Measurements from ENCODE around the gene SRPK2. TPM values are rescaled to one million over a fixed set of nuclear protein-coding genes. Genes with fewer than 3 reads are reported as not detected.

The SRPK2 gene
- total RNA-seq, 1 experiment from 2014 or later: 21.6 TPM

DNA sequence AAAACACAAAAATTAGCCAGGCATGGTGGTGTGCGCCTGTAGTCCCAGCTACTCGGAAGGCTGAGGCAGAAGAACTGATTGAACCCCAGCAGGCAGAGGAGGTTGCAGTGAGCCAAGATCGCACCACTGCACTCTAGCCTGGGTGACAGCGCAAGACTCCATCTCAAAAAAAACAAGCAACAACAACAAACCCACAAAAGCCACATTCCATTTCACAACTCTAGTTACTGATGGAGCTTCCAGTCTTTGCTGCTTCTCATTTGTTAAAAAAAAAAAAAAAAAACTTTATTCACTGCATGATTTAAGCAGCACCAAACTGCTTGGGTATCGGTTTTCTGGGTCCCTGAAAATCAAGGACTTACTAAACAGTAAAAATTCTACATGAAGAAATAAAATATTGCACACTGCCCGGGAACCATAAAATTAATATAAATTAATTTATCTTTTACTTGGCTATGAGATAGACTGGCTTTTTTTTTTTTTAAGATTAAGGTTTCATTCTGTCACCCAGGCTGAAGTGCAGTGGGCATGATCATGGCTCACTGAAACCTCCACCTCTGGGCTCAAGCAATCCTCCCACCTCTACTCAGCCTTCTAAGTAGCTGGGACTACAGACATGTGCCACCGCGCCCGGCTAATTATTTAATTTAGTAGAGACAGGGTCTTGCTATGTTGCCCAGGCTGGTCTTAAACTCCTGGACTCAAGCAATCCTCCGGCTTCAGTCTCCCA lies 42.0 kb downstream of the SRPK2 start:
- peaks cover 1% of the 10 kb centered on the region; the same call in 1 of the 2 replicates for H3K4me1 ChIP-seq (ENCODE audit: insufficient read depth, low read length)
- ATAC-seq (no peak), DNase-seq (no peak)
- no peak overlapping the region for H3K27ac ChIP-seq (ENCODE audit: low read length)
- no peaks in the 10 kb centered on the region for H3K9me2 ChIP-seq (replicated peaks; ENCODE audit: low read length)
- no TSS peak for BruUV-seq (replicated peaks)
- peaks cover 57% of the 10 kb centered on the region for H3K79me2 ChIP-seq (ENCODE audit: low read length)
- H2AFZ ChIP-seq (ENCODE audit: low read length): no peak overlapping the region
- no peak overlapping the region for H3K4me2 ChIP-seq (ENCODE audit: low read length)
- no peak overlapping the region for H3K4me3 ChIP-seq (ENCODE audit: low read length)
- TF ChIP-seq EZH2 (IDR thresholded peaks at IDR 0.05; ENCODE audit: low read length, unreplicated experiment): no peak
- TF ChIP-seq, protein P1, sequence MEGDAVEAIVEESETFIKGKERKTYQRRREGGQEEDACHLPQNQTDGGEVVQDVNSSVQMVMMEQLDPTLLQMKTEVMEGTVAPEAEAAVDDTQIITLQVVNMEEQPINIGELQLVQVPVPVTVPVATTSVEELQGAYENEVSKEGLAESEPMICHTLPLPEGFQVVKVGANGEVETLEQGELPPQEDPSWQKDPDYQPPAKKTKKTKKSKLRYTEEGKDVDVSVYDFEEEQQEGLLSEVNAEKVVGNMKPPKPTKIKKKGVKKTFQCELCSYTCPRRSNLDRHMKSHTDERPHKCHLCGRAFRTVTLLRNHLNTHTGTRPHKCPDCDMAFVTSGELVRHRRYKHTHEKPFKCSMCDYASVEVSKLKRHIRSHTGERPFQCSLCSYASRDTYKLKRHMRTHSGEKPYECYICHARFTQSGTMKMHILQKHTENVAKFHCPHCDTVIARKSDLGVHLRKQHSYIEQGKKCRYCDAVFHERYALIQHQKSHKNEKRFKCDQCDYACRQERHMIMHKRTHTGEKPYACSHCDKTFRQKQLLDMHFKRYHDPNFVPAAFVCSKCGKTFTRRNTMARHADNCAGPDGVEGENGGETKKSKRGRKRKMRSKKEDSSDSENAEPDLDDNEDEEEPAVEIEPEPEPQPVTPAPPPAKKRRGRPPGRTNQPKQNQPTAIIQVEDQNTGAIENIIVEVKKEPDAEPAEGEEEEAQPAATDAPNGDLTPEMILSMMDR (conservative IDR thresholded peaks at IDR 0.05; ENCODE audit: low read depth, low read length): no peak
- TF ChIP-seq EZH2phosphoT487 (IDR thresholded peaks at IDR 0.05; ENCODE audit: borderline replicate concordance, low read length): no peak
- no peak overlapping the region for H3K9ac ChIP-seq (ENCODE audit: low read length)
- ChIA-PET POLR2A (ENCODE audit: unreplicated experiment) (no interaction called here), CTCF (no interaction called here)
- no peaks in the 10 kb centered on the region for H3K36me3 ChIP-seq (ENCODE audit: low read depth, low read length)
- no peaks in the 10 kb centered on the region for H3K9me3 ChIP-seq (ENCODE audit: low read length)
- H3F3A ChIP-seq (ENCODE audit: low read length, unreplicated experiment): no peaks in the 10 kb centered on the region
- H3K27me3 ChIP-seq (ENCODE audit: low read length): no peaks in the 10 kb centered on the region
- intact Hi-C loops (cut with micrococcal nuclease): no loop called here
- 0 out of 2 replicates have a peak, but pooled peaks cover 5% of the 10 kb centered on the region for H4K20me1 ChIP-seq (ENCODE audit: low read length)

DNA sequence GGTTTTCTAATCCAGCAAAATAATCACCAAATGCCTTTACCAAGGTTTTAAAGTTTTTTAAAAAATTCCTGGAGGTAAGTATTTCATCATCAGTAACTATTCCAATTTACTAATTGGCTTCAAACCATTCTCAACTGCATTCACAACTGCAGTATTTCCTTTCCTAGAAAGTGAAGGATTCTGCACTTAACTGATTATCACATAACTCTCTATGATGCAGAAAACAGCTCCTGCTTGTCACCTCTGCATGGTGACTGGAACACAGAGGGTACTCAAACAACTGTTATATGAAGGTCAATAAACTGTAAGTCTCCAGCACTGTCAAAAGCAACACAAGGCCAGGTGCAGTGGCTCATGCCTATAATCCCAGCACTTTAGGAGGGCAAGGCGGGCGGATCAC lies 42.6 kb downstream of the SRPK2 start:
- H3K9me2 ChIP-seq (replicated peaks; ENCODE audit: low read length): no peaks in the 10 kb centered on the region
- ChIA-PET CTCF (no interaction called here), POLR2A (ENCODE audit: unreplicated experiment) (no interaction called here)
- H3K4me3 ChIP-seq (ENCODE audit: low read length): no peak overlapping the region
- 0 out of 2 replicates have a peak, but pooled peaks cover 5% of the 10 kb centered on the region for H4K20me1 ChIP-seq (ENCODE audit: low read length)
- no peak overlapping the region for H3K4me2 ChIP-seq (ENCODE audit: low read length)
- no peak for DNase-seq
- BruUV-seq (replicated peaks): no TSS peak
- no peaks in the 10 kb centered on the region for H3K27me3 ChIP-seq (ENCODE audit: low read length)
- H3K9me3 ChIP-seq (ENCODE audit: low read length): no peaks in the 10 kb centered on the region
- H3K4me1 ChIP-seq (ENCODE audit: insufficient read depth, low read length): peaks cover 6% of the 10 kb centered on the region; the same call in 1 of the 2 replicates
- ATAC-seq: no peak
- H3K79me2 ChIP-seq (ENCODE audit: low read length): peaks cover 60% of the 10 kb centered on the region
- H3K36me3 ChIP-seq (ENCODE audit: low read depth, low read length): no peaks in the 10 kb centered on the region
- intact Hi-C loops (cut with micrococcal nuclease): no loop called here
- no peak overlapping the region for H2AFZ ChIP-seq (ENCODE audit: low read length)
- no peak overlapping the region for H3K9ac ChIP-seq (ENCODE audit: low read length)
- H3F3A ChIP-seq (ENCODE audit: low read length, unreplicated experiment): no peaks in the 10 kb centered on the region
- H3K27ac ChIP-seq (ENCODE audit: low read length): no peak overlapping the region
- TF ChIP-seq, protein P1 (conservative IDR thresholded peaks at IDR 0.05; ENCODE audit: low read depth, low read length): no peak
- TF ChIP-seq EZH2 (IDR thresholded peaks at IDR 0.05; ENCODE audit: low read length, unreplicated experiment): no peak
- no peak for TF ChIP-seq EZH2phosphoT487 (IDR thresholded peaks at IDR 0.05; ENCODE audit: borderline replicate concordance, low read length)

DNA sequence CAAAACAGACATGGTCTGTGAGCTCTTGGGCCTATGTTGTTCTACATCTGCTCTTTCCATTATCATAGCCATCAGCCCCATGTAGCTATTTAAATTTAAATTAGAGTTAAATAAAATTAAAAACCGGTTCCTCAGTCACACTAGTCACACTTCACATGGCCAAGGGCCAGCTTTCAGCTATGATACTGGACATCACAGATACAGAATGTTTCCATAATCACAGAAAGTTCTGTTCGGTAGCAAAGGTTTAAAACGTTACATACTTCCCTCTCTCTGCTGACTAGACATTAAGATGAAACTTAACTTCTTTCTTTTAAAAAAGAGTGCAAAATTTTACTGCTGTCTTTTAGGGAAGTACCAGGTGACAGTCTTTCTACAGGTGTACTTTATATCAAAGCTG lies 43.0 kb downstream of the SRPK2 start:
- BruUV-seq (replicated peaks): no TSS peak
- CTCF ChIA-PET: no interaction called here

More for the DNA sequence above, 43.0 kb downstream of the SRPK2 start:
- H3K79me2 ChIP-seq (ENCODE audit: low read length): peaks cover 59% of the 10 kb centered on the region
- no peaks in the 10 kb centered on the region for H3K9me2 ChIP-seq (replicated peaks; ENCODE audit: low read length)
- H3K4me1 ChIP-seq (ENCODE audit: insufficient read depth, low read length): peaks cover 6% of the 10 kb centered on the region; the same call in 1 of the 2 replicates
- H2AFZ ChIP-seq (ENCODE audit: low read length): no peak overlapping the region
- no peaks in the 10 kb centered on the region for H3F3A ChIP-seq (ENCODE audit: low read length, unreplicated experiment)
- H3K9me3 ChIP-seq (ENCODE audit: low read length): no peaks in the 10 kb centered on the region
- H3K4me3 ChIP-seq (ENCODE audit: low read length): no peak overlapping the region
- no peak overlapping the region for H3K27ac ChIP-seq (ENCODE audit: low read length)
- H3K9ac ChIP-seq (ENCODE audit: low read length): no peak overlapping the region
- POLR2A ChIA-PET (ENCODE audit: unreplicated experiment): interaction anchor here (0.6 kb wide), 1 partner anchor 53 kb away, joined by 3 read pairs; no protein-coding TSS in a partner anchor
- intact Hi-C loops (cut with micrococcal nuclease): no loop called here
- 0 out of 2 replicates have a peak, but pooled peaks cover 5% of the 10 kb centered on the region for H4K20me1 ChIP-seq (ENCODE audit: low read length)
- DNase-seq (no peak), ATAC-seq (no peak)
- no peaks in the 10 kb centered on the region for H3K36me3 ChIP-seq (ENCODE audit: low read depth, low read length)
- TF ChIP-seq EZH2phosphoT487 (IDR thresholded peaks at IDR 0.05; ENCODE audit: borderline replicate concordance, low read length) (no peak), EZH2 (IDR thresholded peaks at IDR 0.05; ENCODE audit: low read length, unreplicated experiment) (no peak)
- TF ChIP-seq, protein P1 (conservative IDR thresholded peaks at IDR 0.05; ENCODE audit: low read depth, low read length): no peak
- no peaks in the 10 kb centered on the region for H3K27me3 ChIP-seq (ENCODE audit: low read length)
- no peak overlapping the region for H3K4me2 ChIP-seq (ENCODE audit: low read length)

All from PC-3 (cell line).